LHCN-M2 (cell line): Measurements from ENCODE around the gene IL17B. TPM values are rescaled to one million over a fixed set of nuclear protein-coding genes. Genes with fewer than 3 reads are reported as not detected.

ENCODE experiments used
- DNase-seq: peaks from one replicate; pipeline ENCODE4 v3.0.0-alpha.2; 2012; ENCODE audit warnings: low read depth
- total RNA-seq: library from RNA; depleted of rRNA; stranded (reverse); fragments of >200 nt; gene quantifications from 2 replicates; pipeline ENCODE4 v1.2.3, GENCODE V29; 2014

IL17B gene
- total RNA-seq, 1 experiment from 2014 or later, result not detected

GRCh38 chr5:149415066-149415967 is 36.2 kb upstream of the IL17B start:
- DNase-seq, result no peak

GRCh38 chr5:149414405-149415065 is 35.4 kb upstream of the IL17B start:
- DNase-seq, result no peak

DNA sequence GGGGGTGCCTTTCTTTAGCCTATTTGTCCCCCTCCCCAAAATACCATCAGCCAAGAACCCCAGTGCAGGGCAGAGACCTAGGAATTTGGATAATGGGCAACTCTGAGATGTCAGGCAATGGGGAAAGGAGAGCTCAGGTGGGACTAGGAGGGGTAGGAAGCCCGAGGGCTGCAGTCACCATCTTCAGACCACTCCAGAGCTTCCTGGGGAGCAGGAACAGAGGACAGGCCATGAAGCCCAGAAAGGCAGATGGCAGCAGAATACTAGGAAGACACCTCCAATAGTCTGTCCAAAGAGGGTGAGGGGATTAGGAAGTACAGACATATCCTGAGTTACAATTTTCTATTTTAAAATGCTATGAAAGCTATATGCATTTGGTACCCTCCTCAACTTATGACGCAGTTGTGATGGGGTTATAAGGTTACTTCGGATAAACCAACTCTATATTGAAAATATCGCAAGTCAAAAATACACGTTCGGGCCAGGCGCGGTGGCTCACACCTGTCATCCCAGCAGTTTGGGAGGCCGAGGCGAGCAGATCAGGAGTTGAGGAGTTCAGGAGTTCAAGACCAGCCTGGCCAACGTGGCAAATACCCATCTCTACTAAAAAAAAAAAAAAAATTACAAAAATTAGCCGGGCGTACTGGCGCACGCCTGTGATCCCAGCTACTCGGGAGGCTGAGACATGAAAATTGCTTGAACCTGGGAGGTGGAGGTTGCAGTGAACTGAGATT is 34.6 kb upstream of the IL17B start:
- DNase-seq, result no peak

DNA sequence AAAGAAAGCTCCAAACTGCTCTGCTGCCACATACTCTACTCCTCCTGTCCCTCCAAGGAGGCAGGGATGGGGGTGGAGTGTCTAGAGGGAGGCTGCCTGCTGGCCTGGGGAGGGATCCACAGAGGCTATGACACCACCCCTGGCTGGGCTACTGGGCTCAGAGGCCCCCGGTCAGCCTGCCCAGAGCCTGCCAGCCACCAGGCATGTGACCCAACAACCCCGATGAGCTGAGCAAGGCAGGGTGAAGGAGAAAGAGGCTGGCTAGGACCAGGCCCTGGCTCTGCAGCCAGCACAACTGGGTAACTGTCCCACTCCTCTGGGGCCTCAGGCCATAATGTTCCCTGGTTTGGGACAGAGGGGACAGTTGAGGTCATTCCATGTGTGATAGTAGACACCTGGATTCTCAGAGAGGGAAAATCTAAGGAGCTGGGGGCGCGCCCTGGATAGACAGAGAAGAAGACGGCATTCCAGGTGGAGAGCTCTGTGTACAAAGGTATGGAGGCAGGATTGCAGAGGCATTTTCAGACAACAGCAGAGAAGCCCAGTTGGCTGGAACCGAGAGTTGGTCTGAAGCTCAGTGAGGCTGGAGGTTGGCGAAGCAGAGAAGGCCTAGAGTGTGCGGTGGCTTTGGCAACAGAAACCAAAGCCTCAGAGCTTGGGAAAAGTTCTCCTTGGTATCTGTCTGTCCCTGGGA is 33.8 kb upstream of the IL17B start:
- DNase-seq, result no peak

- DNase-seq, result no peak
These were observed 32.8 kb upstream of the IL17B start for GRCh38 chr5:149411738-149412519.

GRCh38 chr5:149410721-149411432 is 31.8 kb upstream of the IL17B start:
- DNase-seq, result no peak

GRCh38 chr5:149410071-149410470 is 31.0 kb upstream of the IL17B start:
- no peak for DNase-seq

DNA sequence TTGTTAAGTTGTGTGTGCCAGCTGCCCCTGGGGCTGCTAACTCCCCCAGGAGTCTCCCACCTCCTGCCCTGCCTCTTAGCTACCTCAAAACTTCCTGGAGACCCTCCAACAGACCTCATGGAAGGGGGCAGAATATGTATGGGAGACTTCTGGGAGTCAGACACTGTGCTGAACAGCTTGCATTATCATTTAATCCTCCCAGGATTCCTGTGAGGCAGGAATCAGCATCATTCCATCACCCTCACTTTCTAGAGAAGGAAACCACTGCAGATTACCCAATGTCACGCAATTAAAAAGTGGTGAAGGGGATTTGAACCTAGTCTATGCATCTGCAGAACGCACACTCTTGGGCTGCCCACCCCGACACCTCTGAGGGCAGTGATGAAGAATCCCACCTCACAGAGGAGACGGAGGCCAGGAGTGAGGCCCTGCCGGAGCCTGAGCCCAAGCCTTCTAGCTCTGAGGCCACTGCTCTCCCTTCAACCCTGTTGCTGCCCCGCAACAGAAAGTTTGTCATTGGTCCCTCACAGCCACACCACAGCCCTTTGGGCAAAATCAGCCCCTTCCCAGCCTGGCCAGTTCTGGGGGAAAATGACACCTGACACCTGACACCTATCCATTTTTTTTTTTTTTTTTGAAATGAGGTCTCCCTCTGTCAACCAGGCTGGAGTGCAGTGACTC is 30.3 kb upstream of the IL17B start:
- DNase-seq, result no peak

- DNase-seq, result no peak
These were observed 29.4 kb upstream of the IL17B start for GRCh38 chr5:149408252-149409099.

- DNase-seq, result no peak
These were observed 28.5 kb upstream of the IL17B start for GRCh38 chr5:149407323-149408251.

- no peak for DNase-seq
These were observed 27.9 kb upstream of the IL17B start for GRCh38 chr5:149406979-149407306.

GRCh38 chr5:149406203-149406978 is 27.3 kb upstream of the IL17B start:
- no peak for DNase-seq

DNA sequence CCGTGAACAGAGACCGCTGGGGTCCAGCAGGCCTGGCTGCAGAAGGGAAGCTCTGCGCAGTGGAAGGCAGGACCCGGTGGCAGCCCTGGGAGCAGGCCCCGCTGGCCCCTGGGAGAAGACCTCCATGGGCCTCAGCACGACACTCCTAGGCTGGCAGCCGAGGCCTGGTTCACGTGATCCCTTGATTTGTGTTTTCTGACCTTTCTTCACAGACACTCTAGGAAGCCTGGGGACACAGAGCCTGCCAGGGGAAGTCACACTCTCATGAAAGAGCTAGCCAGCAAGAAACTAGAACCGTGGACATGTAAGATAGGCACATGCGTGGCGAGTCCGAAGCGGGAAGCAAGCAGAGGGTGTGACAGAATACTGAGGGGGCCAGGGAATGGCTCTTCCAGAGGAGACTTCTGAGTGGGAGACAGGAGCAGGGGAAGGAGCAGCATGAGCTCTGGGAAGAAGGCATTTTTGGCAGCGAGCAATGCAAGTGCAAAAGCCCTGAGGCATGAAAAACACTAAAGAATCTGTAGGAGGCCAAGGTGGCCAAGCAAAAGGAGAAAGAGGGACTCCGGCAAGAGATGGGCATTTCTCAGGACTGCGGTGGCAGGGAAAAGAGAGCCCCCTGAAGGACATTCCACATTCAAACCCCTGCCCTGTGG is 26.6 kb upstream of the IL17B start:
- DNase-seq, result no peak

GRCh38 chr5:149404746-149405549 is 25.9 kb upstream of the IL17B start:
- peak; percentile 31 for DNase-seq
